ENCODE results near the gene LIFR.
A peak's percentile ranks its signal among the peaks of the same experiment; 100 is the strongest.

GRCh38 chr5:38453506-38453905 is 102.9 kb downstream of the LIFR start:
- TF ChIP-seq CTCF (conservative IDR thresholded peaks at IDR 0.05; ENCODE audit: low read length) (no peak), EZH2phosphoT487 (IDR thresholded peaks at IDR 0.05; ENCODE audit: borderline replicate concordance) (peak; percentile 95)

Measured in Loucy (cell line).